GM18519 (cell line): Measurements from ENCODE around the gene SDR9C7.
"Not testable (repeated sequence)": the region's sequence is repeated elsewhere in the genome, so short reads cannot be mapped to it uniquely, and the experiment has no call there.

Source experiments
- ATAC-seq: cut with Tn5 transposase; IDR thresholded peaks from one replicate; pipeline ENCODE4 v1.9.1; 2021; ENCODE audit warnings: mild to moderate bottlenecking, moderate library complexity; ENCODE audit not compliant: unreplicated experiment, low FRiP score

SDR9C7 gene

DNA sequence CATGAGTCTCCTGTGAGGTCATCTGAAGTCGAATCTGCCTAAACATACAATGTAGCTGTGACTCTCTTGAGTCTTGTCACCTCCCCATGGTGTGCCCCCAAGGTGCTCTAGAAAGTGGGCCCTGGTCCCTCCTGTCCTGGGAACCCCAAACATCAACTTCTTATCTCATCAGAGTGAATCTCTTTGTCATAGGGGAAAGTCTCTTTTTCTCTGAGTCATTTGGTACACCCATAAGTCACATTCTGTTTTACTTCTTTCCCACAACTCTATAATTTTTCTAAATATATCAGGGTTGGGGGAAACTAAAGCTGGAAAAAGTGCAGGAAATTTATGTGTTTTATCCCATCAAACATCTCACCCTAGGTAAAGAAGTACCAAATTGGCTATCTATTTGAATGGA lies 12.9 kb downstream of the SDR9C7 start:
- no peak for ATAC-seq

DNA sequence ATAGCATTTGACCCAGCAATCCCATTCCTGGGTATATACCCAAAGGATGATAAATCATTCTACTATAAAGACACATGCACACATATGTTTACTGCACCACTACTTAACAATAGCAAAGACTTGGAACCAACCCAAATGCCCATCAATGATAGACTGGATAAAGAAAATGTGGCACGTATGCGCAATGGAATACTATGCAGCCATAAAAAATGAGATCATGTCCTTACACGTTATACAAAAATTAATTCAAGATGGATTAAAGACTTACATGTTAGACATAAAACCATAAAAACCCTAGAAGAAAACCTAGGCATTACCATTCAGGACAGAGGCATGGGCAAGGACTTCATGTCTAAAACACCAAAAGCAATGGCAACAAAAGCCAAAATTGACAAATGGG lies 16.1 kb downstream of the SDR9C7 start:
- not testable (repeated sequence) for ATAC-seq

DNA sequence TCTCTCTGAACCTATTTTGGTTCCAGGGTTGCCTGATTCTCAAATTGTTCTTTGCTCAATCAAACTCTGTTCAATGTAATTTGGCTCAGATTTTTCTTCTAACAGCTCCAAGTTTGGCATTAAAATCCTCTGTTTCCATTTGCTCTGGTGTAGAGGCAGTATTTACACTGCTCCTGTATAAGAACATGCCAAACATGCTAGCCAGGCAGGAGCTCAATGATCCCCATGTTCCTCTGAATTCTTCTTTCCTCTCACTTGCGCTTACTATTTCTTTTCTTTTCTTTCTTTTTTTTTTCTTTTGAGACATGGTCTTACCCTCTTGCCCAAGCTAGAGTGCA lies 17.2 kb downstream of the SDR9C7 start:
- no peak for ATAC-seq

DNA sequence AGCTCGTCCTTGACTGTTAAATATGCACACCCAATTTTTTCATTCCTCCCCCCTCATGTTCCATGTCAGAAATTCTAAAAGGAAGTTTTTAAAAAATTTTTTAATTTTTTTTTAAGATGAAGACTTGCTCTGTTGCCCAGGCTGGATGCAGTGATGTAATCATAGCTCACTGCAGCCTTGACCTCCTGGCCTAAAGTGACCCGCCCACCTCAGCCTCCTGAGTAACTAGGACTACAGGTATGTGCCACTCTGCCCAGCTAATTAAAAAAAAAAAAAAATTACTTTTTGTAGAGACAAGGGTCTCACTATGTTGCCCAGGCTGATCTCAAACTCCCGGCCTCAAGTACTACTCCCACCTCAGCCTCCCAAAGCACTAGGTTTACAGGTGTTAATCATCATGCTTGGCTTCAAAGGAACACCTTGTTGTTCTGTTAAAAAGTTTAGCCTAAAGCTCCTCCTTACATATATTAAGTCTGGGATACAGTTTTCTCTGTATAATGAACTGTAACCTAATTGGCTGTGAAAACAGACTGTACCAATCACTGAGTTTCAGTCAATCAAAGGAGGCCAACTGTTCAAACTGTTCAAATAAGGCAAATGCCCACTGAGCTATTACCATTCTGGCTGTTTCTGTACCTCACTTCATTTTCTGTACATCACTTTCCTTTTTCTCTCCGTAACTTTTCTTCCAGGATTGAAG lies 17.8 kb downstream of the SDR9C7 start:
- ATAC-seq, result no peak

DNA sequence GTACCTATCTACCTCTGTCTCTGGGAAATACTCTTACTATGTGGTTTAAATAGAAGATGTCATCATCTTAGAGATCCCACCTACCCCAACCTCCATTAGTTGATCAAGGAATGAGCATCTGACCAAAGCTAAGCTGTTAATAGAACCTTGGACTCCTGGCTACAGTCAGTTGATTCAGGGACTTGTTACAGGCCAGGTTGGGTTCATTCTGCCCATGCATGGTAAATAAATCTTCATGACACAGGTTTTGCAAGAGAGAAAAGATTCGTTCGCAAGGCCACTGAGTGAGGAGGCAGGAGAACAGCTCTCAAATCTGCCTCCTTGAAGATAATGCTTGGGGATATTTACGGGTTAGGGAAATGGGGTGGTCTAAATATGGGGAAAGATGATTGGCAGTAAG lies 19.5 kb downstream of the SDR9C7 start:
- no peak for ATAC-seq

DNA sequence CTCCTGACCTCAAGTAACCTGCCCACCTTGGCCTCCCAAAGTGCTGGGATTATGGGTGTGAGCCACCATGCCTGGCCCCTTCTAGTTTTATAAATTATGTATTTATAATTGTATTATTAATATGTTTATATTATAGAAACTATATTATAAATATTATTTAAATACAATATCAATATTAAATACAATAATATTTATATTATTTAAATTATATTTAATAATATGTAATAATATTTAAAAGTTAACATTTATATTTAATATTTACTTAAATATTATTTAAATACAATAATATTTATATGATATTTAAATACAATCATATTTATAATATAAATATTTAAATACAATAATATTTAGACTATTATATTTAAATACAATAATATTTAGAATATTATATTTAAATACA lies 20.0 kb downstream of the SDR9C7 start:
- no peak for ATAC-seq

DNA sequence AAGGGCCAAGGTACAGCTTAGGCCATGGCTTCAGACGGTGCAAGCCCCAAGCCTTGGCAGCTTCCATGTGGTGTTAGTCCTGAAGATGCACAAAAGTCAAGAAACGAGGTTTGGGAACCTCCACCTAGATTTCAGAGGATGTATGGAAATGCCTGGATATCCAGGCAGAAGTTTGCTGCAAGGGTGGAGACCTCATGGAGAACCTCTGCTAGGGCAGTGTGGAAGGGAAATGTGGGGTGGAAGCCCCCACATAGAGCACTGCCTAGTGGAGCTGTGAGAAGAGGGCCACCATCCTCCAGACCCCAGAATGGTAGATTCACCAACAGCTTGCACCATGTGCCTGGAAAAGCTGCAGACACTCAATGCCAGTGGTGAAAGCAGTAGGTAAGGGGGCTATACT lies 24.8 kb downstream of the SDR9C7 start:
- not testable (repeated sequence) for ATAC-seq

DNA sequence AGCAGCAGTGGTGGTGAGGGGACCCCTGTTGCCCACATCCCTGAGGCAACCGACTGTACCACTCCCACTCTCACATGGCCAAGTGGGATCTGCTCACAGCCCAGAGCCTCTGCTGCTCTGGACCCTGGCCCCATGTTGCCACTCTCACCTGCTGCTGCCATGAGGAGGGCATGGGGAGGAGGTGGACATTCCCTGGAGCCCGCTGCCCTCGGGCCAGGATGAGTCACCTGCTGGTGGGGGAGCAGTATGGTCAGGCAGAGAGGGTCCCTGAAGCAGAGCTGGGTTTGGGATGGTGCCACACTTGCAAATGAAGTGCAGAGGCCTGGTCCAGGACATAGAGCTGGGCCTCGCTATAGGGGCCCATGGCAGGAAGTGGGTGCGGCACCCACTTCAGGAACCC lies 26.1 kb downstream of the SDR9C7 start:
- ATAC-seq, result no peak

DNA sequence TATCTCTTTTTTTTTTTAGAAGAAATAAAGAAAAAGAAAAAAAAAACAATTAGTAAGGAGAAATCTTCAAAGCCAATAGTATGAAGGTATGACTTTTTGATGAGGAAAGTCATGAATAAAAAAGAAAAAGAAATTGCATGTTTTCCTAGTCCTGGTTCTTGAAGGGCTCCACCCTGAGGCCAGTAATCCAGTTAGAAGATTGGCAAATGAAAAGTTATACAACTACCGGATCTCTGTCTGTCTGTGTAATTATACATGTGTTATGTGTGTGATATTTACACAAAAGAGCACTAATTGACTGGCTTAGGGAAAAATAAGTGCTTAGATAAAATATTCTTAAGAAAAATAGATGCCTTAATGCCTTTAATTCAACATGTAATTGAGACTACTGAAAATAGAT lies 28.4 kb downstream of the SDR9C7 start:
- no peak for ATAC-seq

DNA sequence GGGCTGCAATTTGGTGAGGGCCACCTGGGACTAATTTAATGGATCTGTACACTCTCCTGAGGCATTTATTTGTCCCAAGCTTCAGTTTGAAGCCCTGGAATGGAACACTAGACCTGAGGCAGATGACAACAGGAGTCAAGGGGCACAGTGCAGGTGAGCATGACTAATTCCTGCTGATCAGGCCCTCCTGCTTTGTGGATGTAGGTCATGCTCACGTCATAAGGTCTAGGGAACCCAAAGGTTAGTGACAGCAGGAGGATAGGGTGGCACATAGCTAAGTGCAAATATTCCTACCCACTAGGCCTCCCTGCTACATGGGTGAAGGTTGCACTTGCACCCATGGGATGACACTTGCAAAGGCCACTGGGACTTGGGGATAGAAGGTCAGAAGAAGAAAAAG lies 30.8 kb downstream of the SDR9C7 start:
- no peak for ATAC-seq

DNA sequence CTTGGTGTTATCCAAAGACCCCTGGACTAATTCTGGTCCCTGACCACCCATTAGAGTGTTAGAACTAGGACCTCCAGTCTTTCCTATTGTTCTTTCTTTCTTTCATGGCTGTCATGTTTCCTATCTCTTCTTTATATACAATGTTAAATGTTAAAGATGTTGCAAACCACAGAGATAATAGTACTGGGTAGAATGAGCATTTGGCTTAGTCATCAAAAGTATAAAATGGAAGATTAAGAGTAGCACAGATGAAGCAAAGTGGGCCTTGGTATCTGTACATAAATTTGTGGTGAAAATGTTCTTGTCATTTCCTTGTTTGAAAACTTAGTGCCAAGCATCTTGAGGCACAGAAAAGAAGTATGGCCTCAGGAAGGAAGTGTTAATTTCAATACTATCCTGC lies 32.9 kb downstream of the SDR9C7 start:
- ATAC-seq, result not testable (repeated sequence)

DNA sequence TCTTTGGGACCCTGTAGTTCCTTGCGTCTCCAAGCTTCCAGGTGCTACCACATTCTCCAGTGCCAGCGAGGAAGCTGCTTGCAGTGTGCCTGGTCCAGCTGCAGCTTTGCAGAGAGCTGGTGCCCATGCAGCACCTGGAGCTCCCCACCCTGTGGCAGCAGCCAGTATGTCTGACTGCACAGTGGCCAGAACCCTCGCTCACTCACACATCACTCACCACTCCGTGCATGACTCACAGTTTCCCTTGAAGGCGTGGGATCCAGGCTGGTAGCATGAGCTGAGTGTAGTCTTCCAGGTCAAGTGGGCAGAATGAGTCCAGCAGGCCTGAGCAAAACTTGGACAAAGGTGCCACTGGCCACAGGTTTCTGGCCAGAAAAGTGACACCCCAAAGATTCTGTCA lies 33.6 kb downstream of the SDR9C7 start:
- ATAC-seq, result no peak

DNA sequence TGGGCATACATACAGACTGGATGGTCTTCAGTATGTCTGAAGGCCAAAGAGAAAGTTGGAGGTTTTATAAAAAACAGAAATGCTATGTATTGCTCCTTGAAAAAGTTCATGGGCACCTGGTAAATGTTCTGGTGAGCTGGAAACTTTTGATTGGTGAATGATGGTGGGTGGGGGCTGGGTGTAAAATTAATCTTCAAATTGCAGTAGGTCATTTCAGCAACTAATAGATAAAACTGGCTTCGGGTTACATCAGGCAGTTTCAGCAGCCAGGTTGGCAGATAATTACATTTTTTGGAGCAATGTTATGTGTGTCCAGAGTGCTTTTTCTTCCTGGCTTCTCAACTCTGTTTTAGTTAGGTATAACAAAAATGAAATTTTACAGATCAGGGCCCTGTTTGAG lies 35.3 kb downstream of the SDR9C7 start:
- no peak for ATAC-seq

DNA sequence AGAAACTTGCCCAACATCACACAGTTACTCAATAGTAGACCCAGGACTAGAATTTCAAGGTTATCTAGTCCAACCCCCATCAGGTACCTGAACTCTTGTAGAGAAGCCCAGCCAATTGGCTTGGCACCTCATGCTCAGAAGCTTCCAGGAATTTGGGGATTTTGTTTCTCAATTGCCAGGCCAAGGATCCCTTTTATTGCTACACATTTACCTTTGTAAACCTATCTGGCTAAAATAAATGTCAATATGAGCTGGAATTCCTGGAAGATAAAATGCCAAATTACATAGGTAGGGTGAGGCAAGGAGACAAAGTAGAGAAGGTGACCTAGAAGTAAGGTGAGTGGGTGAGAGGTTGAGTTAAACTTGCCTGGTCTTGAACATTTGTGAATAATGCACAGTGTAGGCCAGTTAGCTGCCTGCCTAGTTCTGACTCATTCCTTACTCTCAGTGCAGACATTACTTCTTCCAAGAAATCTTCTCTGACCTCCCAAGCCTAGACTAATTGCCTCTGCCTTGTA lies 36.3 kb downstream of the SDR9C7 start:
- no peak for ATAC-seq

DNA sequence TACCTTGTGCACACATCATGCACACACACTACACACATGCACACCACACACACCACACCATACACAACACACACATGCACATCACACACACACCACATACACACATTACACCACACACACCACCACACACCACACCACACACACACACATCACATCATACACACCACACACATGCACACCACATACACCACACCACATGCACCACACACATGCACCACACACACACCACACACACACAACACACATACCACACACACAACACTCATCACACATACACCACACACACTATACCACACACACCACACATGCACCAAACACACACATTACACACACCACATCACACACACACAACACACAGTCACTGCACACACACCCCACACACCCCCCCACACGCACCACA lies 38.1 kb downstream of the SDR9C7 start:
- no peak for ATAC-seq

DNA sequence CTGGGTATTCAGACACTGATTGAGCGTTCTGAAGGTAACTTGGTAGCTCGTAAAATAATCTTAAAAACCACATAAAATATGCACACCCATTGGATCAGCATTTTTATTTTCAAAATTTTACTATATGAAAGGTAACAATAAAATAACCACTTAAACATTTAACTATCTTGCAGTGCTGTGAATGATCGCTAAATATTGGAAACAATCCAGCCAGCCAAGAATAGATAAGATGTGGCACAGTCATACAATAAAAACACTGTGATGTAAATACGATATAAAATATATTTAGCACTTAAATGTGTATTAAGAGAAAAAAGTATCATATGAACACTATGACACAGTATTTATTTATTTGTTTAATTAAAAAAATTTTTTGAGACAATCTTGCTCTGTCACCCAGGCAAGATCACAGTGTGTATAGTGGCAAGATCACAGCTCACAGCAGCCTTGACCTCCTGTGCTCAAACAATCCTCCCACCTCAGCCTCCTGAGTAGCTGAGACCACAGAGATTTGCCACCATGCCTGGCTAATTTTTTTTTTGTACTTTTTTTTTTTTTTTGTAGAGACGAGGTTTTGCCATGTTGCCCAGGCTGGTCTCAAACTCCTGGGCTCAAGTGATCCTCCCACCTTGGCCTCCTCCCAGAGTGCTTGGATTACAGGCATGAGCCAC lies 39.4 kb downstream of the SDR9C7 start:
- ATAC-seq, result no peak

DNA sequence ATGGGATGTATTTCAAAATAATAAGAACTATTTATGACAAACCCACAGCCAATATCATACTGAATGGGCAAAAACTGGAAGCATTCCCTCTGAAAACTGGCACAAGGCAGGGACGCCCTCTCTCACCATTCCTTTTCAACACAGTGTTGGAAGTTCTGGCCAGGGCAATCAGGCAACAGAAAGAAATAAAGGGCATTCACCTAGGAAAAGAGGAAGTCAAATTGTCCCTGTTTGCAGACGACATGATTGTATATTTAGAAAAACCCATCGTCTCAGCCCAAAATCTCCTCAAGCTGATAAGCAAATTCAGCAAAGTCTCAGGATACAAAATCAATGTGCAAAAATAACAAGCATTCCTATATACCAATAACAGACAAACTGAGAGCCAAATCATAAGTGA lies 42.3 kb downstream of the SDR9C7 start:
- ATAC-seq, result not testable (repeated sequence)

DNA sequence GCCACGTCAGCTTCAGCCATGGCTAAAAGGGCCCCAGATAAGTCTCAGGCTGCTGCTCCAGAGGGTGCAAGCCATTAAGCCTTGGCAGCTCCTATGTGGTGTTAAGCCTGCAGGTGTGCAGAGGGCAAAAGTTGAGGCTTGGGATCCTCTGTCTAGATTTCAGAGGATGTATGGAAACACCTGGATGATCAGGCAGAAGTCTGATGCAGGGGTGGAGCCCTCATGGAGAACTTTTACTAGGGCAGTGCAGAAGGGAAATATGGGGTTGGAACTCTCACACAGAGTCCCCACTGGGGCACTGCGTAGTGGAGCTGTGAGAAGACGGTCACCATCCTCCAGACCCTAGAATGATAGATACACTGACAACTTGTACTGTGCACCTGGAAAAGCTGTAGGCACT lies 47.9 kb downstream of the SDR9C7 start:
- ATAC-seq, result no peak

DNA sequence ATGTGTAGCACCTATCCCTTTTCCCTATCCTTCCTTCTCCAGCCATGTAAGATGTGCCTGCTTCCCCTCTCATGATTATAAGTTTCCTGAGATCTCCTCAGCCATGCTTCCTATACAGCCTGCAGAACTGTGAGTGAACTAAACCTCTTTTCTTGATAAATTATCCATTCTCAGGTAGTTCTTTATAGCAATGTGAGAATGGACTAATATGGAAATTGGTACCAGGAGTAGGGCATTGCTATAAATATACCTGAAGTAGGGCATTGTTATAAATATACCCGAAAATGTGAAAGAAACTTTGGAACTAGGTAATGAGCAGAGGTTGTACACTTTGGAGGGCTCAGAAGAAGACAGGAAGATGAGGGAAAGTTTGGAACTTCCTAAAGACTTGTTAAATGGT lies 48.9 kb downstream of the SDR9C7 start:
- ATAC-seq, result no peak

DNA sequence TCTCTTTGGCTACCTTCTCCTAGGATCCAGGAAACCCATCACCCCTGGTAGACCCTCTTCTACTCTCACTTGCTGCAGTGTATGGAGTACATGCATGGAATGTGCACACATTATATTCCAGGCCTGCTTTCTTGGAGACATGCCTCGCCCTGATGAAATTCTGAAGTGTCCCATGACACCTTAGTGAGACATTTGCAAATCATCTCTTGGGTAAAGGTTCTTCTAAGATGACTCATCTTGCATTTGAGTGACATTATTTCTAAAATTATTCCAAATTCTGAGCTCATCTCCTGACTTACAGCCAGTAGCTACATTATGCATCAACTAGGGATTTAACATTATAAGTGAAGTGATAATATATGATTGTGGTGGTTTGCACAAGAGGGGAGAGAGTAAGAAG lies 49.8 kb downstream of the SDR9C7 start:
- no peak for ATAC-seq

DNA sequence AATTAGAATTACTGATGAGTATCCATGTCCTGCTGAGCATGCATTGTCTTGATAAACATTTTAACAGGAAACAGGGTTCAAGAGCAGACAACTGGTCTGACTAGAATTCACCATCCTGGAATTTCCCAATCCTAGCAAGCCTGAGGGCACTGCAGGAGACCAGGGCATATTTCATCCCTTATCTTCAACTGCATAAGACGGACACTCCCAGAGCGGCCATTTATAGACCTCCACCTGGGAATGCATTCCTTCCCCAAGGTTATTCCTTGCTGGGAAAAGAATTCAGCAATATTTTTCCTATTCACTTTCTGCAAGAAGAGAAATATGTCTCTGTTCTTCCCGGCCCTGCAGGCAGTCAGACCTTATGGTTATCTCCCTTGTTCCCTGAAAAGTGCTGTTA lies 51.8 kb downstream of the SDR9C7 start:
- ATAC-seq, result not testable (repeated sequence)
